ENCODE data around the gene ZNHIT2.

- TF ChIP-seq CTCF (IDR thresholded peaks at IDR 0.05; ENCODE audit: control extremely low read depth in 1 of 3, insufficient read depth in 1 of 3, low read depth in 1 of 3, low read length in 3 of 3) (peak; percentile 20 to 31 (median 25)), POLR2A (IDR thresholded peaks at IDR 0.05; ENCODE audit: control extremely low read depth in 1 of 2, low read depth in 2 of 2, low read length in 2 of 2) (no peak), EP300 (IDR thresholded peaks at IDR 0.05; ENCODE audit: borderline replicate concordance in 1 of 2, low read depth in 2 of 2, low read length in 2 of 2) (no peak), MAX (IDR thresholded peaks at IDR 0.05) (no peak), GTF2F1 (IDR thresholded peaks at IDR 0.05; ENCODE audit: borderline replicate concordance, low read depth, low read length) (no peak), TAF7 (optimal IDR thresholded peaks at IDR 0.05; ENCODE audit: borderline replicate concordance, low read depth, low read length) (no peak), POLR2AphosphoS5 (IDR thresholded peaks at IDR 0.05; ENCODE audit: low read depth, low read length) (no peak)
Measured at GRCh38 chr11:65129649-65130441, 12.3 kb upstream of the ZNHIT2 start.
